ENCODE results near the gene SLC22A25.

- no peak for TF ChIP-seq CTCF (IDR thresholded peaks at IDR 0.05; ENCODE audit: low read depth, low read length, poor library complexity, severe bottlenecking)
- no peak for TF ChIP-seq EZH2phosphoT487 (IDR thresholded peaks at IDR 0.05; ENCODE audit: borderline replicate concordance, low read length)
Observed at GRCh38 chr11:63280920-63281319, 37.5 kb upstream of the SLC22A25 start.

Measured in DOHH2 (cell line).